GM12864 (cell line): Measurements from ENCODE around the gene RRP1.

Source experiments
- DNase-seq: peaks from one replicate; pipeline ENCODE4 v3.0.0-alpha.2; 2011; ENCODE audit warnings: low read depth
- H3K4me3 ChIP-seq: 2 replicates; pipeline ENCODE4 v1.5.1; 2011; ENCODE audit warnings: mild to moderate bottlenecking, low read depth, low read length, control low read depth
- TF ChIP-seq, protein P1 (sequence below): IDR thresholded peaks from 2 replicates; pipeline ENCODE4 v1.5.1; 2011; ENCODE audit warnings: low read depth, mild to moderate bottlenecking, moderate library complexity, low read length, control low read depth, inconsistent platforms; ENCODE audit errors: missing control alignments

RRP1 gene

GRCh38 chr21:43777953-43778352 lies 11.4 kb upstream of the RRP1 start:
- TF ChIP-seq, protein P1, sequence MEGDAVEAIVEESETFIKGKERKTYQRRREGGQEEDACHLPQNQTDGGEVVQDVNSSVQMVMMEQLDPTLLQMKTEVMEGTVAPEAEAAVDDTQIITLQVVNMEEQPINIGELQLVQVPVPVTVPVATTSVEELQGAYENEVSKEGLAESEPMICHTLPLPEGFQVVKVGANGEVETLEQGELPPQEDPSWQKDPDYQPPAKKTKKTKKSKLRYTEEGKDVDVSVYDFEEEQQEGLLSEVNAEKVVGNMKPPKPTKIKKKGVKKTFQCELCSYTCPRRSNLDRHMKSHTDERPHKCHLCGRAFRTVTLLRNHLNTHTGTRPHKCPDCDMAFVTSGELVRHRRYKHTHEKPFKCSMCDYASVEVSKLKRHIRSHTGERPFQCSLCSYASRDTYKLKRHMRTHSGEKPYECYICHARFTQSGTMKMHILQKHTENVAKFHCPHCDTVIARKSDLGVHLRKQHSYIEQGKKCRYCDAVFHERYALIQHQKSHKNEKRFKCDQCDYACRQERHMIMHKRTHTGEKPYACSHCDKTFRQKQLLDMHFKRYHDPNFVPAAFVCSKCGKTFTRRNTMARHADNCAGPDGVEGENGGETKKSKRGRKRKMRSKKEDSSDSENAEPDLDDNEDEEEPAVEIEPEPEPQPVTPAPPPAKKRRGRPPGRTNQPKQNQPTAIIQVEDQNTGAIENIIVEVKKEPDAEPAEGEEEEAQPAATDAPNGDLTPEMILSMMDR: no peak
- no peak overlapping the region for H3K4me3 ChIP-seq
- DNase-seq: no peak

DNA sequence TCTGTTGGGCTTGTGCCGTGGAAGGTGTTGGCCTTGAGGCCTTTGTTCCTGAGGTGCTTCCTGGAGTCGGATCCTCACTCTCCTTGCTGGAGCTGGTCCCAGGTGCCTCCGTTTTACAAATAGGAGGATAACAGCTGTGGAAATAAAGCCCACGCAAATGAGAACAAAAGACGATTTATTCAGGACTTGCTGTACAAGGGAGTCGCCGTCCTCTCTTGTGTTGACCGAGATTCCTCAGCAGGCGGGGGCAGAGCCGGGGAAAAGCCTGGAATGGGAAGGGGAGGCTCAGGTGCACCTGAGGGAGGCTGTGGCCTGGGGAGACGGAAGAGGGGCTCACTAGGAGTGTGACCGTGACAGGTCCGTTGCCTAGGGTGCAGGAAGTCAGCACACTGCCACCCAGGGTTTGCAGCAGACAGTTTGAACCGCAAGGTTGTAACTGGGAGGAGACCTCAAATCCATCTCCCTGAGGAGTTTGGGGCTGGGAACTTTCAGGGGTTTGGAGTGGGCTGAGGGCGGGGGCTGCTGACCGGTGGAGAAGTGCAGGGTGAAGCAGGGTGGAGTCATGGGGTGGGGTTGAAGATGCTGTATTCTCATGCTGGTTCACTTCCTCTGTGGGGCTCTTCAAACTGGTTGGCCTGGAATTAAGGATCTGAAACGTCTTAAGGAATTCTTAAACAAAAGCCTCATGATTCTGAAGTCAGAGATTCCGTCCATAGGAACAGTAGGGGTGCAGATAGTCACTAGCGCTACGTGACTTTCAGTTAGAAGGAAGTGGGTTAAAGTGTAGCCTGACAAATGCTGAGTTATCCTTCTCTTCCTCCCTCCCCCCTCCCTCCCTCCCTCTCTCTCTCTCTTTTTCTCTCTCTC lies 10.7 kb upstream of the RRP1 start:
- H3K4me3 ChIP-seq: no peak overlapping the region
- TF ChIP-seq, protein P1: no peak
- no peak for DNase-seq

GRCh38 chr21:43779660-43780059 lies 9.7 kb upstream of the RRP1 start:
- DNase-seq: no peak
- no peak overlapping the region for H3K4me3 ChIP-seq
- TF ChIP-seq, protein P1: no peak

- TF ChIP-seq, protein P1: no peak
- no peak for DNase-seq
Measured at GRCh38 chr21:43781846-43782245, 7.5 kb upstream of the RRP1 start.

GRCh38 chr21:43782431-43783097 lies 6.8 kb upstream of the RRP1 start:
- TF ChIP-seq, protein P1: no peak
- no peak for DNase-seq

More at GRCh38 chr21:43781846-43782245, 7.5 kb upstream of the RRP1 start:
- no peak overlapping the region for H3K4me3 ChIP-seq

DNA sequence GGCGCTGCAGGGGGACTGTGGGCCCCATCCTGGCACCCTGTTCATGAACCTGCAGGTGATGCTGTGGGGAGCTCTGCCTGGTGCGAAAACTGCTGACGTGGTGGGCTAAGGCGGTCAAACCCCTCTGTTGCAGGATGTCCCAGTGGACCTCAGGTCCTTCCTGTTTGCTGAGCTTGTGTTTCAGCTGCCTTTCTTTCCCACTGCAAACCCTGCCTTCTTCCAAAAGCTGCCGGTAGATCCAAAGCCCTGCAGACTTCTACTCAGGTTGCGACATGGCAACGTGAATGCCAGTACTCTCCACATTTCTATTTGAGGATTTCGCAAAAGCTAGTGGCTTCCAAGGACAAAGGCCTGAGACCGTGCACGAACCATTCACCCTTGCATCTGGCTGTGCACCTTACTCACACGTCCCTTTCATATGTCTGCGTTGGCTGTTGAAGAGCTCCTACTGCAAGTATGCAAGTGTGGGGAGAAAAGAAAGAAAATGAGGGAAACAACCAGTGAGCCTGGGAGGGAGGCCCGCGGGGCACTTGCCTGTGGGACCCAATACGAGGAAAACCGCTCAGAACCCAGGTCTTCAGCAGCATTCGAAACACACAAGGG lies 6.2 kb upstream of the RRP1 start:
- TF ChIP-seq, protein P1: no peak
- no peak for DNase-seq
- H3K4me3 ChIP-seq: no peak overlapping the region

More at GRCh38 chr21:43782431-43783097, 6.8 kb upstream of the RRP1 start:
- H3K4me3 ChIP-seq: no peak overlapping the region
